Fibroblast of gingiva (primary cell): ENCODE data around the gene SLC17A1.
"Not testable (repeated sequence)": the region's sequence is repeated elsewhere in the genome, so short reads cannot be mapped to it uniquely, and the experiment has no call there.

Source experiments
- DNase-seq: peaks from one replicate; pipeline ENCODE4 v3.0.0-alpha.2; 2011; ENCODE audit warnings: low read depth

SLC17A1 gene

GRCh38 chr6:25756382-25757363 lies 75.2 kb downstream of the SLC17A1 start:
- DNase-seq: no peak

- no peak for DNase-seq
Measured at GRCh38 chr6:25755483-25755882, 76.4 kb downstream of the SLC17A1 start.

GRCh38 chr6:25754535-25754934 lies 77.3 kb downstream of the SLC17A1 start, which contains the start of gene SLC17A4:
Gene SLC17A4 (plus strand): TSS chr6:25754742. CDS start chr6:25761963, 7,221 bp downstream.
- no peak for DNase-seq

GRCh38 chr6:25753079-25753478 lies 78.8 kb downstream of the SLC17A1 start:
- DNase-seq: no peak

- DNase-seq: no peak
Measured at GRCh38 chr6:25750906-25751305, 80.9 kb downstream of the SLC17A1 start.

GRCh38 chr6:25749837-25750236 lies 82.0 kb downstream of the SLC17A1 start:
- DNase-seq: no peak

GRCh38 chr6:25748601-25749517 lies 83.0 kb downstream of the SLC17A1 start:
- DNase-seq: not testable (repeated sequence)

GRCh38 chr6:25748049-25748448 lies 83.8 kb downstream of the SLC17A1 start:
- DNase-seq: no peak

GRCh38 chr6:25747477-25747876 lies 84.4 kb downstream of the SLC17A1 start:
- no peak for DNase-seq

- DNase-seq: no peak
Measured at GRCh38 chr6:25746968-25747367, 84.9 kb downstream of the SLC17A1 start.

- no peak for DNase-seq
Measured at GRCh38 chr6:25745836-25746235, 86.0 kb downstream of the SLC17A1 start.

- DNase-seq: no peak
Measured at GRCh38 chr6:25743868-25744267, 88.0 kb downstream of the SLC17A1 start.

- no peak for DNase-seq
Measured at GRCh38 chr6:25735261-25735660, 96.6 kb downstream of the SLC17A1 start.
